HepG2 (cell line): ENCODE data around the gene TRANK1. TPM values are rescaled to one million over a fixed set of nuclear protein-coding genes. Genes with fewer than 3 reads are reported as not detected.

Experiments
- ATAC-seq: fragments of 200-7000 bp; cut with Tn5 transposase; 3 replicates; pipeline ENCODE4 v1.9.1; 2020; ENCODE audit warnings: mild to moderate bottlenecking, moderate library complexity
- BruUV-seq: library from RNA; stranded (reverse); fragments of 400-500 nt; replicated peaks from 2 replicates; lab custom pipeline; 2021; lab: Mats Ljungman, UMichigan
- CTCF ChIA-PET: fragments of 300-600 bp; formaldehyde crosslinking; extraction: SDS; loops from one replicate; lab custom pipeline; 2021; ENCODE audit warnings: low total read pairs, inconsistent platforms, low intra/inter-chr PET ratio; lab: Yijun Ruan, JAX
- POLR2A ChIA-PET: fragments of 350-600 bp; sonication (Branson Sonifier 250); formaldehyde crosslinking; loops from one replicate; lab custom pipeline; 2020; ENCODE audit warnings: antibody characterized with exemption, inconsistent platforms; lab: Yijun Ruan, JAX
- DNase-seq: peaks from one replicate; pipeline ENCODE4 v3.0.0-alpha.2; 2015; ENCODE audit warnings: low spot score
- FAIRE-seq: peaks from 3 replicates; lab custom pipeline; 2011; peaks lifted over from hg19 to GRCh38; lab: Jason Lieb, UNC
- H2AFZ ChIP-seq: one replicate; pipeline ENCODE4 v1.6.1; 2011; ENCODE audit warnings: low read length, inconsistent platforms
- H3K27ac ChIP-seq: fragments of 300-600 bp; 3 replicates; pipeline ENCODE4 v1.8.0; 2011; ENCODE audit warnings: mixed run types, mild to moderate bottlenecking, mixed read lengths, low read length, inconsistent platforms; ENCODE audit not compliant: insufficient read depth; ENCODE audit errors: extremely low read length
- H3K27me3 ChIP-seq, 2 experiments: fragments of 200-600 bp in 1 of 2; 2 replicates in 1 of 2; 3 replicates in 1 of 2; pipeline versions ENCODE4 v1.6.0 to v1.8.0; 2011; ENCODE audit warnings: low read length in 2 of 2, mild to moderate bottlenecking in 2 of 2, moderate library complexity in 2 of 2, inconsistent platforms in 1 of 2; ENCODE audit not compliant: insufficient read depth in 2 of 2, control insufficient read depth in 1 of 2
- H3K36me3 ChIP-seq, 2 experiments: fragments of 200-600 bp in 1 of 2; replicated peaks in 1 of 2; 2 replicates in 1 of 2; 3 replicates in 1 of 2; pipeline versions ENCODE4 v1.5.1 to v1.8.0; 2011; ENCODE audit warnings: low read length in 2 of 2, inconsistent platforms in 1 of 2; ENCODE audit not compliant: insufficient read depth in 2 of 2, control insufficient read depth in 1 of 2
- H3K4me1 ChIP-seq: 2 replicates; pipeline ENCODE4 v1.5.1; 2012; ENCODE audit warnings: low read length, inconsistent platforms; ENCODE audit not compliant: insufficient read depth
- H3K4me2 ChIP-seq: 2 replicates; pipeline ENCODE4 v1.6.0; 2011; ENCODE audit warnings: low read depth, low read length, inconsistent platforms
- H3K4me3 ChIP-seq, 3 experiments: fragments of 200-600 bp in 1 of 3; sonication (generic), shearing (Covaris generic) in 1 of 3; replicated peaks in 1 of 3; 2 replicates each; pipeline ENCODE4 v1.5.1; 2011 to 2016; ENCODE audit warnings: low read length in 3 of 3, inconsistent platforms in 2 of 3, low read depth in 2 of 3, mild to moderate bottlenecking in 2 of 3, control low read depth in 1 of 3, mixed read lengths in 1 of 3; ENCODE audit not compliant: insufficient read depth in 1 of 3
- H3K79me2 ChIP-seq: one replicate; pipeline ENCODE4 v1.6.1; 2011; ENCODE audit warnings: low read length, inconsistent platforms; ENCODE audit not compliant: insufficient read depth
- H3K9ac ChIP-seq: 2 replicates; pipeline ENCODE4 v1.6.0; 2011; ENCODE audit warnings: mild to moderate bottlenecking, low read depth, low read length, inconsistent platforms; ENCODE audit not compliant: insufficient read depth
- H3K9me3 ChIP-seq: 2 replicates; pipeline ENCODE4 v1.5.1; 2012; ENCODE audit warnings: mild to moderate bottlenecking, low read length
- H4K20me1 ChIP-seq: 2 replicates; pipeline ENCODE4 v1.6.0; 2011; ENCODE audit warnings: inconsistent platforms, mild to moderate bottlenecking, low read length, moderate library complexity; ENCODE audit not compliant: insufficient read depth
- ADNP ChIP-seq: sonication (generic); formaldehyde crosslinking; IDR thresholded peaks from 2 replicates; pipeline ENCODE4 v1.4.0; 2020; ENCODE audit warnings: missing genetic modification reagents
- BATF2 ChIP-seq: sonication (generic); formaldehyde crosslinking; IDR thresholded peaks from 2 replicates; pipeline ENCODE4 v1.8.0; 2022; ENCODE audit warnings: mild to moderate bottlenecking, missing genetic modification reagents, moderate library complexity
- CHCHD3 ChIP-seq: sonication (generic); formaldehyde crosslinking; IDR thresholded peaks from 2 replicates; pipeline ENCODE4 v1.8.0; 2022; ENCODE audit warnings: mild to moderate bottlenecking, missing genetic modification reagents, moderate library complexity
- DPF2 ChIP-seq: sonication (generic); formaldehyde crosslinking; IDR thresholded peaks from 2 replicates; pipeline ENCODE4 v1.4.0; 2020; ENCODE audit warnings: mild to moderate bottlenecking, low read depth, missing genetic modification reagents, borderline replicate concordance
- ELF1 ChIP-seq: sonication (generic); formaldehyde crosslinking; IDR thresholded peaks from 2 replicates; pipeline ENCODE4 v1.4.0; 2020; ENCODE audit warnings: missing genetic modification reagents
- MAFG ChIP-seq: sonication (generic); formaldehyde crosslinking; IDR thresholded peaks from 2 replicates; pipeline ENCODE4 v1.5.1; 2020; ENCODE audit warnings: mild to moderate bottlenecking, missing genetic modification reagents
- MAZ ChIP-seq, 2 experiments: sonication (generic) in 1 of 2; formaldehyde crosslinking in 1 of 2; IDR thresholded peaks; 2 replicates each; pipeline versions ENCODE4 v1.5.0 to v1.6.1; 2012 to 2020; ENCODE audit warnings: low read depth in 2 of 2, mild to moderate bottlenecking in 2 of 2, borderline replicate concordance in 1 of 2, improper control_type of control experiment in 1 of 2, low read length in 1 of 2, missing genetic modification reagents in 1 of 2, moderate library complexity in 1 of 2
- NR0B2 ChIP-seq: sonication (generic); formaldehyde crosslinking; IDR thresholded peaks from 2 replicates; pipeline ENCODE4 v1.4.0; 2020; ENCODE audit warnings: mild to moderate bottlenecking, missing genetic modification reagents
- NR3C1 ChIP-seq: sonication (generic); formaldehyde crosslinking; IDR thresholded peaks from 2 replicates; pipeline ENCODE4 v1.4.0; 2020; ENCODE audit warnings: missing genetic modification reagents
- RORA ChIP-seq: sonication (generic); formaldehyde crosslinking; IDR thresholded peaks from 2 replicates; pipeline ENCODE4 v1.5.0; 2020; ENCODE audit warnings: mild to moderate bottlenecking, missing genetic modification reagents, moderate library complexity
- SMAD9 ChIP-seq: sonication (generic); formaldehyde crosslinking; IDR thresholded peaks from 2 replicates; pipeline ENCODE4 v1.5.1; 2020; ENCODE audit warnings: mild to moderate bottlenecking, missing genetic modification reagents
- SP5 ChIP-seq: IDR thresholded peaks from 2 replicates; pipeline ENCODE4 v1.6.1; 2016; ENCODE audit warnings: low read depth, borderline replicate concordance
- ZNF253 ChIP-seq: sonication (generic); formaldehyde crosslinking; IDR thresholded peaks from 2 replicates; pipeline ENCODE4 v1.8.0; 2022; ENCODE audit warnings: mild to moderate bottlenecking, missing genetic modification reagents, borderline replicate concordance
- ZNF318 ChIP-seq: sonication (generic); formaldehyde crosslinking; IDR thresholded peaks from 2 replicates; pipeline ENCODE4 v1.4.0; 2020; ENCODE audit warnings: mild to moderate bottlenecking, missing genetic modification reagents
- ZNF850 ChIP-seq: sonication (generic); formaldehyde crosslinking; conservative IDR thresholded peaks from 2 replicates; pipeline ENCODE4 v1.9.0; 2021; ENCODE audit warnings: mild to moderate bottlenecking, missing genetic modification reagents
- WGBS: methylation state at CpG from one replicate; pipeline ENCODE4 v1.1.6; 2017; ENCODE audit warnings: low lambda C conversion rate; 5-methylcytosine and 5-hydroxymethylcytosine counted together
- in situ Hi-C: cut with HindIII; loops from 2 replicates; pipeline ENCODE4 v1.10.0; 2017; ENCODE audit warnings: low pct_unique_long_range_greater_than_20kb; ENCODE audit not compliant: extremely low pct_ligation_motif_present
- intact Hi-C: fragments of 100-400 bp; cut with micrococcal nuclease; formaldehyde crosslinking; loops from one replicate; pipeline ENCODE4 v1.10.0; 2022; ENCODE audit not compliant: unreplicated experiment
- polyA plus RNA-seq, 8 experiments: library from polyadenylated mRNA; depleted of rRNA in 3 of 8; stranded (reverse) in 7 of 8; unstranded in 1 of 8; fragments of >200 nt; fragmentation: Illumina TruSeq in 4 of 8; extraction: Trizol in 4 of 8; gene quantifications; 2 replicates each; pipeline versions ENCODE4 v1.2.1 to v1.2.3, GENCODE V29; 2011 to 2016; ENCODE audit warnings: low read depth in 4 of 8, missing spikeins in 1 of 8, mixed read lengths in 1 of 8; ENCODE audit not compliant: insufficient read depth in 1 of 8
- total RNA-seq, 5 experiments: library from RNA; depleted of rRNA; stranded (reverse); fragments of >200 nt; fragmentation: Illumina TruSeq; extraction: Trizol; gene quantifications; 2 replicates each; pipeline ENCODE4 v1.2.3, GENCODE V29; 2016; ENCODE audit warnings: low read depth in 1 of 5

The TRANK1 gene
- total and polyA plus RNA-seq, 2 of the 13 experiments (the other 11 are each of a cell fraction or from before 2014, with no cell fraction given), result 0.13 to 0.32 TPM

- Histone ChIP-seq H3K27ac (no peak overlapping the region), H3K4me1 (no peaks in the 10 kb centered on the region), H3K4me2 (no peak overlapping the region), H3K79me2 (no peaks in the 10 kb centered on the region), H3K9ac (no peak overlapping the region), H3K4me3 (no peak overlapping the region), H3K9me3 (no peaks in the 10 kb centered on the region), H2AFZ (no peak overlapping the region), H4K20me1 (no peaks in the 10 kb centered on the region; the same call in 1 of the 2 replicates), H3K27me3 (no peaks in the 10 kb centered on the region; a peak in 1 of 5 replicates), H3K36me3 (no peaks in the 10 kb centered on the region)
- ChIA-PET POLR2A (no interaction called here), CTCF (no interaction called here)
- intact Hi-C loops, result no loop called here
- ATAC-seq, result 0 out of 3 replicates have a peak, but pooled peaks have one; percentile 31
- in situ Hi-C loops, result no loop called here
- BruUV-seq, result no TSS peak
- WGBS, result 0% methylated on average over 2 of the region's 2 CpGs
- DNase-seq, result no peak
- no peak for FAIRE-seq
- no peak for TF ChIP-seq CHCHD3 (CRISPR knock-in tag)
- no peak for TF ChIP-seq ELF1 (CRISPR knock-in tag)
- no peak for TF ChIP-seq NR3C1 (CRISPR knock-in tag)
- TF ChIP-seq SMAD9 (CRISPR knock-in tag), result no peak
- no peak for TF ChIP-seq RORA (CRISPR knock-in tag)
- no peak for TF ChIP-seq MAFG (CRISPR knock-in tag)
- TF ChIP-seq ZNF850 (CRISPR knock-in tag), result no peak
- no peak for TF ChIP-seq MAZ (IDR thresholded peaks at IDR 0.05; ENCODE audit: borderline replicate concordance, low read depth, low read length)
- TF ChIP-seq MAZ (CRISPR knock-in tag; IDR thresholded peaks at IDR 0.05; ENCODE audit: low read depth), result no peak
- TF ChIP-seq ZNF253 (CRISPR knock-in tag), result no peak
- no peak for TF ChIP-seq SP5
- no peak for TF ChIP-seq ADNP (CRISPR knock-in tag)
- no peak for TF ChIP-seq DPF2 (CRISPR knock-in tag)
- no peak for TF ChIP-seq BATF2
- TF ChIP-seq NR0B2 (CRISPR knock-in tag), result no peak
- TF ChIP-seq ZNF318 (CRISPR knock-in tag), result no peak
Observed at GRCh38 chr3:36871379-36872126, 73.3 kb downstream of the TRANK1 start.
